Spleen (tissue), 7 donors: ENCODE results near the gene SLC8A1.

ENCODE experiments used
- POLR2A ChIP-seq, 3 donors: fragments of 450-650 bp; IDR thresholded peaks; one replicate each; pipeline ENCODE4 v1.5.1; 2017; ENCODE audit warnings: antibody characterized with exemption in 3 of 3, mild to moderate bottlenecking in 1 of 3
- TF ChIP-seq, protein P1 (sequence below), 11 experiments: fragments of 200-600 bp in 7 of 11; fragments of 450-650 bp in 4 of 11; sonication (generic) in 4 of 11; IDR thresholded peaks in 8 of 11; conservative IDR thresholded peaks in 3 of 11; 1 replicate in 7 of 11; 2 replicates in 4 of 11; pipeline versions ENCODE4 v1.4.0 to v1.8.0; 2016 to 2021; ENCODE audit warnings: antibody characterized with exemption in 11 of 11, inconsistent platforms in 4 of 11, mild to moderate bottlenecking in 1 of 11
- donor health status: DM: no; HTN: no; CAD: no; lungs with moderate emphysema.
- donor health status: DM: no; HTN: no; CAD: no.
- donor health status: DM: no; HTN: no; CAD: no.

DNA sequence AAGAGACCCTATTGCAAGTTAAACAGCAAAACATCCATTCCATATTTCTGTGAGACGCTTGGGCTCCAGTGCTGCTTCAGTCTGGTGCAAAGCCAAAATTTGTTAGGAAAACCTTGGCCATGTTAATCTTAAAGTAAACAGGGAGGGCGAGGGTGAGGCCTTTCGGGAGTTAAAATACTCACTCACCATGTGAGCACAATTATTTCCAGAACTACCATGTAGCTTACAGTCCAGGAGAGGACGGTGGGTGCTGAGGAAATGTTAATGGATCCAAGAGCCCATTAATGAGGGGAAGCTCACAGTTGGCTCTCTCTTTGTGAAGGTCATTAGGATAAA, 286.4 kb downstream of the SLC8A1 start:
- TF ChIP-seq, protein P1, sequence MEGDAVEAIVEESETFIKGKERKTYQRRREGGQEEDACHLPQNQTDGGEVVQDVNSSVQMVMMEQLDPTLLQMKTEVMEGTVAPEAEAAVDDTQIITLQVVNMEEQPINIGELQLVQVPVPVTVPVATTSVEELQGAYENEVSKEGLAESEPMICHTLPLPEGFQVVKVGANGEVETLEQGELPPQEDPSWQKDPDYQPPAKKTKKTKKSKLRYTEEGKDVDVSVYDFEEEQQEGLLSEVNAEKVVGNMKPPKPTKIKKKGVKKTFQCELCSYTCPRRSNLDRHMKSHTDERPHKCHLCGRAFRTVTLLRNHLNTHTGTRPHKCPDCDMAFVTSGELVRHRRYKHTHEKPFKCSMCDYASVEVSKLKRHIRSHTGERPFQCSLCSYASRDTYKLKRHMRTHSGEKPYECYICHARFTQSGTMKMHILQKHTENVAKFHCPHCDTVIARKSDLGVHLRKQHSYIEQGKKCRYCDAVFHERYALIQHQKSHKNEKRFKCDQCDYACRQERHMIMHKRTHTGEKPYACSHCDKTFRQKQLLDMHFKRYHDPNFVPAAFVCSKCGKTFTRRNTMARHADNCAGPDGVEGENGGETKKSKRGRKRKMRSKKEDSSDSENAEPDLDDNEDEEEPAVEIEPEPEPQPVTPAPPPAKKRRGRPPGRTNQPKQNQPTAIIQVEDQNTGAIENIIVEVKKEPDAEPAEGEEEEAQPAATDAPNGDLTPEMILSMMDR (IDR thresholded peaks at IDR 0.05 in 8 of 11, conservative IDR thresholded peaks at IDR 0.05 in 3 of 11): no peak
- no peak for TF ChIP-seq POLR2A (IDR thresholded peaks at IDR 0.05)
